Stimulated activated naive CD4-positive, alpha-beta T cell treated with Interleukin-2 at 50 U/mL for 16 hours (primary cell): ENCODE measurements around the gene CLIC3.
"Not testable (repeated sequence)": the region's sequence is repeated elsewhere in the genome, so short reads cannot be mapped to it uniquely, and the experiment has no call there.

Experiments
- DNase-seq: peaks from one replicate; lab custom pipeline; 2025; lab: John Stamatoyannopoulos, UW

Gene CLIC3

GRCh38 chr9:137017071-137017470, 20.7 kb upstream of the CLIC3 start:
- no peak for DNase-seq

- no peak for DNase-seq
These were observed 20.1 kb upstream of the CLIC3 start for GRCh38 chr9:137016436-137016835.

- no peak for DNase-seq
These were observed 19.6 kb upstream of the CLIC3 start for GRCh38 chr9:137015976-137016375.

GRCh38 chr9:137015540-137015930, 19.2 kb upstream of the CLIC3 start:
- DNase-seq = no peak

- no peak for DNase-seq
These were observed 18.6 kb upstream of the CLIC3 start for GRCh38 chr9:137014776-137015539.

- no peak for DNase-seq
These were observed 17.8 kb upstream of the CLIC3 start for GRCh38 chr9:137014166-137014565.

GRCh38 chr9:137013571-137013940, 17.2 kb upstream of the CLIC3 start:
- no peak for DNase-seq

GRCh38 chr9:137012694-137013570, 16.6 kb upstream of the CLIC3 start:
- no peak for DNase-seq

GRCh38 chr9:137011907-137012675, 15.7 kb upstream of the CLIC3 start:
- DNase-seq = no peak

- DNase-seq = no peak
These were observed 14.8 kb upstream of the CLIC3 start for GRCh38 chr9:137011156-137011555.

- no peak for DNase-seq
These were observed 13.8 kb upstream of the CLIC3 start for GRCh38 chr9:137009938-137010732.

GRCh38 chr9:137009217-137009616, 12.8 kb upstream of the CLIC3 start:
- no peak for DNase-seq

- no peak for DNase-seq
These were observed 11.9 kb upstream of the CLIC3 start for GRCh38 chr9:137008312-137008711.

GRCh38 chr9:137007816-137008270, 11.5 kb upstream of the CLIC3 start:
- DNase-seq = no peak

- no peak for DNase-seq
These were observed 10.9 kb upstream of the CLIC3 start for GRCh38 chr9:137007108-137007815.

GRCh38 chr9:137006116-137007003, 10.0 kb upstream of the CLIC3 start:
- no peak for DNase-seq

- DNase-seq = not testable (repeated sequence)
These were observed 7.9 kb upstream of the CLIC3 start for GRCh38 chr9:137004285-137004684.

GRCh38 chr9:137002646-137003041, 6.3 kb upstream of the CLIC3 start:
- no peak for DNase-seq

GRCh38 chr9:137001857-137002645, 5.7 kb upstream of the CLIC3 start:
- no peak for DNase-seq
